Gastroesophageal sphincter (tissue), 4 donors: ENCODE measurements around the gene C11orf52. TPM values are rescaled to one million over a fixed set of nuclear protein-coding genes. Genes with fewer than 3 reads are reported as not detected.

Experiments
- ATAC-seq: fragments of 150-250 bp; one replicate; pipeline ENCODE4 v1.9.1; 2016; ENCODE audit warnings: mild to moderate bottlenecking, moderate library complexity
- H3K27ac ChIP-seq, 4 donors: fragments of 200-600 bp; sonication (generic) in 3 of 4; 1 replicate in 3 of 4; 2 replicates in 1 of 4; pipeline ENCODE4 v1.5.1; 2016 to 2019
- H3K27me3 ChIP-seq: fragments of 200-600 bp; sonication (generic); one replicate; pipeline ENCODE4 v1.5.1; 2019
- H3K36me3 ChIP-seq, 2 donors: fragments of 200-600 bp; sonication (generic); one replicate each; pipeline ENCODE4 v1.5.1; 2019; ENCODE audit warnings: control low read depth in 1 of 2
- H3K4me1 ChIP-seq, 3 donors: fragments of 200-600 bp; sonication (generic); 1 replicate in 2 of 3; 2 replicates in 1 of 3; pipeline ENCODE4 v1.5.1; 2016 to 2019; ENCODE audit warnings: control low read depth in 2 of 3
- H3K4me3 ChIP-seq, 2 donors: fragments of 200-600 bp; sonication (generic); one replicate each; pipeline ENCODE4 v1.5.1; 2019; ENCODE audit warnings: mild to moderate bottlenecking in 1 of 2, moderate library complexity in 1 of 2
- H3K9me3 ChIP-seq, 3 donors: fragments of 200-600 bp; sonication (generic); one replicate each; pipeline ENCODE4 v1.5.1; 2017 to 2019; ENCODE audit warnings: control low read depth in 2 of 3
- CTCF ChIP-seq, 4 experiments: fragments of 200-600 bp in 2 of 4; fragments of 450-650 bp in 2 of 4; sonication (generic) in 1 of 4; IDR thresholded peaks; one replicate each; pipeline ENCODE4 v1.5.1; 2017 to 2019; ENCODE audit warnings: antibody characterized with exemption in 4 of 4, mild to moderate bottlenecking in 2 of 4, moderate library complexity in 2 of 4
- EP300 ChIP-seq: sonication (generic); formaldehyde crosslinking; IDR thresholded peaks from one replicate; pipeline ENCODE4 v1.6.1; 2017; ENCODE audit warnings: antibody characterized with exemption, mild to moderate bottlenecking
- POLR2A ChIP-seq, 2 donors: fragments of 450-650 bp; IDR thresholded peaks; one replicate each; pipeline ENCODE4 v1.6.1; 2017; ENCODE audit warnings: antibody characterized with exemption in 2 of 2, mild to moderate bottlenecking in 2 of 2, moderate library complexity in 1 of 2
- POLR2AphosphoS5 ChIP-seq: sonication (generic); formaldehyde crosslinking; IDR thresholded peaks from one replicate; pipeline ENCODE4 v1.6.1; 2017; ENCODE audit warnings: antibody characterized with exemption
- WGBS, 2 donors: methylation state at CpG; one replicate each; pipeline ENCODE4 v1.1.5; 2018; ENCODE audit warnings: low coverage in 1 of 2; 5-methylcytosine and 5-hydroxymethylcytosine counted together
- small RNA-seq, 4 donors: library from RNA; depleted of rRNA; stranded (forward); fragments of <200 nt; gene quantifications; one replicate each; pipeline ENCODE3, GENCODE V24; 2016
- total RNA-seq, 4 donors: library from RNA; depleted of rRNA; stranded (reverse); fragments of >200 nt; gene quantifications; one replicate each; pipeline ENCODE4 v1.1.0, GENCODE V29; 2016

Gene C11orf52
- total RNA-seq, 4 donors from 2014 or later: 2.4 to 3.3 (median 3.1) TPM; not detected in 1

- no peaks in the 10 kb centered on the region for H3K27me3 ChIP-seq
- WGBS, 2 donors: 58 to 67% methylated on average over 2 of the region's 2 CpGs
- H3K36me3 ChIP-seq: peaks cover 0 to 23% of the 10 kb centered on the region in 2 donors
- ATAC-seq: no peak
- peaks cover 3 to 38% (median 10%) of the 10 kb centered on the region in 3 donors for H3K4me1 ChIP-seq
- TF ChIP-seq EP300: no peak
- no peak for TF ChIP-seq CTCF (IDR thresholded peaks at IDR 0.05)
- no peak for TF ChIP-seq POLR2AphosphoS5
- TF ChIP-seq POLR2A (IDR thresholded peaks at IDR 0.05): no peak
- no peak overlapping the region for H3K4me3 ChIP-seq
- H3K27ac ChIP-seq: peak overlapping the region in 3 of 4 donors; percentile 81 to 98 (median 94)
- no peaks in the 10 kb centered on the region for H3K9me3 ChIP-seq
Observed at GRCh38 chr11:111974446-111974845, 55.7 kb downstream of the C11orf52 start.

GRCh38 chr11:111975076-111975806 lies 56.5 kb downstream of the C11orf52 start:
- TF ChIP-seq POLR2A (IDR thresholded peaks at IDR 0.05) (no peak), POLR2AphosphoS5 (no peak), CTCF (IDR thresholded peaks at IDR 0.05) (peak in 1 of 4 experiments; percentile 48), EP300 (no peak)
- Histone ChIP-seq H3K9me3 (no peaks in the 10 kb centered on the region), H3K4me3 (no peak overlapping the region), H3K36me3 (peaks cover 0 to 17% of the 10 kb centered on the region in 2 donors), H3K27ac (peak overlapping the region; percentile 81 to 98 (median 91)), H3K27me3 (no peaks in the 10 kb centered on the region), H3K4me1 (peaks cover 3 to 46% (median 18%) of the 10 kb centered on the region in 3 donors)
- WGBS, 2 donors: 15 to 31% methylated on average over 2 of the region's 2 CpGs
- no peak for ATAC-seq

GRCh38 chr11:111976119-111976766 lies 57.5 kb downstream of the C11orf52 start:
- Histone ChIP-seq H3K9me3 (no peaks in the 10 kb centered on the region), H3K27me3 (no peaks in the 10 kb centered on the region), H3K4me1 (peaks cover 3 to 56% (median 18%) of the 10 kb centered on the region in 3 donors), H3K27ac (peak overlapping the region; percentile 88 to 98 (median 94)), H3K4me3 (peak overlapping the region in 1 of 2 donors; percentile 72), H3K36me3 (peaks cover 0 to 23% of the 10 kb centered on the region in 2 donors)
- WGBS, 2 donors: 44 to 70% methylated on average over 2 of the region's 7 CpGs
- no peak for TF ChIP-seq POLR2AphosphoS5
- no peak for TF ChIP-seq POLR2A (IDR thresholded peaks at IDR 0.05)
- TF ChIP-seq EP300: no peak
- no peak for TF ChIP-seq CTCF (IDR thresholded peaks at IDR 0.05)
- no peak for ATAC-seq

Small RNA genes lying within 50 kb of the gene (small RNA-seq; reads per million reads assigned to genes)
- 0 reads per million in 4 donors for gene C11orf52
- gene RNA5SP351: 0 reads per million in 4 donors
- gene RPL37AP8: 0 to 0.82 (median 0.12) reads per million in 4 donors

Other genes with a start within 250 kb of the C11orf52 start
- gene PPP2R1B, start 152.5 kb upstream of the C11orf52 start, total RNA-seq: 10 to 100 TPM; 11.1 to 21.9 (median 20.5) TPM
- 10 to 100 TPM; 26.7 to 33.9 (median 31.1) TPM for gene ALG9, start 47.3 kb upstream of the C11orf52 start, total RNA-seq
- gene FDXACB1, start 39.7 kb upstream of the C11orf52 start, total RNA-seq: 1 to 10 TPM in 2 of 4 donors, under 1 TPM in 2; 0.16 to 1.1 (median 0.99) TPM
- gene CFAP68, start 39.4 kb upstream of the C11orf52 start, total RNA-seq: 10 to 100 TPM; 11.7 to 19.3 (median 17.5) TPM
- gene CRYAB, start 7.1 kb upstream of the C11orf52 start, total RNA-seq: 100 to 1,000 TPM; 254 to 440 (median 294) TPM
- gene HSPB2, start 6.2 kb upstream of the C11orf52 start, total RNA-seq: 1 to 10 TPM in 3 of 4 donors, under 1 TPM in 1; 0.78 to 5.5 (median 3.0) TPM
- 100 to 1,000 TPM; 125 to 164 (median 153) TPM for gene DIXDC1, start 18.4 kb downstream of the C11orf52 start, total RNA-seq
- gene DLAT, start 106.5 kb downstream of the C11orf52 start, total RNA-seq: 10 to 100 TPM; 18.2 to 38.6 (median 32.1) TPM
- gene PIH1D2, start 155.1 kb downstream of the C11orf52 start, total RNA-seq: 1 to 10 TPM; 1.8 to 4.2 (median 3.2) TPM
- 10 to 100 TPM; 14.4 to 21.5 (median 16.4) TPM for gene NKAPD1, start 155.4 kb downstream of the C11orf52 start, total RNA-seq
- 10 to 100 TPM; 19.2 to 37.6 (median 24.8) TPM for gene TIMM8B, start 167.8 kb downstream of the C11orf52 start, total RNA-seq
- 100 to 1,000 TPM; 102 to 120 (median 113) TPM for gene SDHD, start 168.0 kb downstream of the C11orf52 start, total RNA-seq
- 10 to 100 TPM in 1 of 4 donors, 1 to 10 TPM in 3; 5.6 to 16.9 (median 6.9) TPM for gene IL18, start 245.2 kb downstream of the C11orf52 start, total RNA-seq
- not detected for gene TEX12, start 248.5 kb downstream of the C11orf52 start, total RNA-seq